ENCODE measurements around the gene ZACN. TPM values are rescaled to one million over a fixed set of nuclear protein-coding genes. Genes with fewer than 3 reads are reported as not detected.

The ZACN gene
- total RNA-seq, 1 donor from 2014 or later: not detected

DNA sequence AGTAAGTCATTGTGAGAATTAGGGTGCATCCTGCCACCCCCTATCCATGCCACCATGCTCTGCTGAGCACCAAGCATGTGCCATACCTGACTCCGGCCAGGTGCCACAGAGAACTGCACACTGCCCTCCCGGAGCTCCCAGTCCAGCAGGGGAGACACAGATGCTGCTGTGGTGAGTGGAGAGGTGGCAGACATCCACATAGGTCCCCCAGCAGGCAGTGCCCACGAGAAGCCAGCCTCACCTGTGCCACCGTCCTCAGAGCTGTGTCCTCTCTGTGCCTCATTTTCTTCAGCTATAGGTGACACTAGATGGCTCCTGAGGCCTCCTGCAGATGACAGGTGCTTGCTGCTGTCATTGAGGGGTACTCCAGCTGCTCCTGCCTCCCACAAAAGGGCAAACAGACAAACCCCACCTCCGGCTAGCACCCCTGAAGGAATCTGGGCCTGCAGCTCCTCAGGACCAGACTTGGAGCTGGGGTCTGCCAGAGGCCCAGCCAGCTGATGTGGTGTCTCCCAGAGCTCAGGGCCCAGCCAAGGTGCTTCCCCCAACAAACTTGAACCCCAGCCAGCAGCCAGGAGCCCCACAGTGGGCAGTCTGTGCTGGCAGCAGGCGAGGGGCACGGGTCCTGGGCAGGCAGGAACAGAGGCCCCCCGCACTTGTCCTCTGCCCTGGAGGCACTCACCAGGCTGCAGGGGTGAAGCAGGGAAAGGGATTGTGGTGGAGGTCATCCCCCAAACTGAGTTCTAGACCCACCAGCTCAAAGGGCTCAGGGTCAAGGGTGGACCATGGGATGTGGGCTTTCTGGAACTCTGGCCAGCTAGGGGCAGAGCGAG lies 45.0 kb downstream of the ZACN start:
- Histone ChIP-seq H3K4me1 (no peaks in the 10 kb centered on the region), H4K20me1 (ENCODE audit: low read depth) (no peaks in the 10 kb centered on the region), H3K9me3 (ENCODE audit: low read depth) (no peaks in the 10 kb centered on the region), H3K36me3 (no peaks in the 10 kb centered on the region), H3K27ac (no peak overlapping the region), H3K9ac (no peak overlapping the region), H3K27me3 (peaks cover 10% of the 10 kb centered on the region), H2AFZ (replicated peaks) (no peak overlapping the region), H3K4me3 (no peak overlapping the region), H3K79me2 (ENCODE audit: low read depth) (no peaks in the 10 kb centered on the region), H3K4me2 (no peak overlapping the region), H3F3A (ENCODE audit: low read depth) (peaks cover 6% of the 10 kb centered on the region)
- Mint-ChIP-seq H3K27ac (no peak overlapping the region), H3K27me3 (ENCODE audit: insufficient read depth, low read depth) (peaks cover 4% of the 10 kb centered on the region), H3K4me1 (peaks cover 39% of the 10 kb centered on the region), H3K4me3 (no peak overlapping the region), H3K9me3 (no peaks in the 10 kb centered on the region), H3K36me3 (no peaks in the 10 kb centered on the region)
- DNase-seq (ENCODE audit: low spot score): no peak
- TF ChIP-seq, protein P1, sequence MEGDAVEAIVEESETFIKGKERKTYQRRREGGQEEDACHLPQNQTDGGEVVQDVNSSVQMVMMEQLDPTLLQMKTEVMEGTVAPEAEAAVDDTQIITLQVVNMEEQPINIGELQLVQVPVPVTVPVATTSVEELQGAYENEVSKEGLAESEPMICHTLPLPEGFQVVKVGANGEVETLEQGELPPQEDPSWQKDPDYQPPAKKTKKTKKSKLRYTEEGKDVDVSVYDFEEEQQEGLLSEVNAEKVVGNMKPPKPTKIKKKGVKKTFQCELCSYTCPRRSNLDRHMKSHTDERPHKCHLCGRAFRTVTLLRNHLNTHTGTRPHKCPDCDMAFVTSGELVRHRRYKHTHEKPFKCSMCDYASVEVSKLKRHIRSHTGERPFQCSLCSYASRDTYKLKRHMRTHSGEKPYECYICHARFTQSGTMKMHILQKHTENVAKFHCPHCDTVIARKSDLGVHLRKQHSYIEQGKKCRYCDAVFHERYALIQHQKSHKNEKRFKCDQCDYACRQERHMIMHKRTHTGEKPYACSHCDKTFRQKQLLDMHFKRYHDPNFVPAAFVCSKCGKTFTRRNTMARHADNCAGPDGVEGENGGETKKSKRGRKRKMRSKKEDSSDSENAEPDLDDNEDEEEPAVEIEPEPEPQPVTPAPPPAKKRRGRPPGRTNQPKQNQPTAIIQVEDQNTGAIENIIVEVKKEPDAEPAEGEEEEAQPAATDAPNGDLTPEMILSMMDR (IDR thresholded peaks at IDR 0.05): no peak
- TF ChIP-seq EZH2phosphoT487 (IDR thresholded peaks at IDR 0.05): no peak
- TF ChIP-seq EZH2 (IDR thresholded peaks at IDR 0.05): no peak

DNA sequence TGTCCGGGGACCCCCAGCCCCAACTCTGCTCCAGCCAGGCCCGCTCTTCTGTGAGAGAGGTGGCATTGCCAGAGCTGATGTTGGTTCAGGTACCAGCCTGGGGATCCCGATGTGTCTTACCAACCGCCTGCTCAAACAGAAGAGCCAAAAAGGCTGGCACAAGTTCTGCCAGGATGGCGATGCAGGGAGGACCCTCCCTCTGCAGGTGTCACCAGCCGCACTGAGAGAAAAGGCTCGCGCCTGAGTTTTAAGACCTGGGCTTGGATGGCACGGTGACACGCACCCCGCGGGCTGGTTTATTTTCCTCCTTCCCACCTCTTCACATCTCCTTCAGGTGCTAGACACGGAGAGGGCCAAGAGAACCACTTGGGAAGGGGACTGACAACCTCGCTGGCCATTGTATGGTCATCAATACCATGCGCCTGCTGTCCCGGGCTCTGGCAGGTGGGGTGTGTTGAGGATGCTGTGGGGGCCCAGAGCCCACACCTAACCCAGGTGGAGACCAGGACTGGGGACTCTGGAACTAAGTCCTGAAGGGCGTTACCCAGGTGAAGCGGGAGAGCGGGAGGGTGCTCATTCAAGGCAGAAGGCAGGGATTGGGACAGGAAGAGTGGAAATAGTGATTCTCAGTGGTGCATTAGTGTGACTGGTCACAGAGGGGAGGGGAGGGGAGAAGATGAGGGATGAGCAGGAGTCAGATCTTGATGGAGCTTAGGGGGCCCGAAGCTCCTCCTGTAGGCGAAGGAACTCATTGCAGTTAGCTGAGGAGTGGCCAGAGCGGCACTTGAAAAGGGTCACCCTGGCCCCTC lies 45.8 kb downstream of the ZACN start:
- H3K4me2 ChIP-seq: no peak overlapping the region
- Mint-ChIP-seq H3K36me3 (no peaks in the 10 kb centered on the region), H3K27ac (peak overlapping the region; percentile 87), H3K4me3 (no peak overlapping the region), H3K27me3 (ENCODE audit: insufficient read depth, low read depth) (peaks cover 7% of the 10 kb centered on the region), H3K9me3 (no peaks in the 10 kb centered on the region), H3K4me1 (peaks cover 31% of the 10 kb centered on the region)
- H3K27me3 ChIP-seq: peaks cover 11% of the 10 kb centered on the region
- H3K9me3 ChIP-seq (ENCODE audit: low read depth): no peaks in the 10 kb centered on the region
- H3K4me3 ChIP-seq: no peak overlapping the region
- H3K27ac ChIP-seq: no peak overlapping the region
- no peak overlapping the region for H2AFZ ChIP-seq (replicated peaks)
- no peaks in the 10 kb centered on the region for H3K79me2 ChIP-seq (ENCODE audit: low read depth)
- no peaks in the 10 kb centered on the region for H3K36me3 ChIP-seq
- H4K20me1 ChIP-seq (ENCODE audit: low read depth): no peaks in the 10 kb centered on the region
- no peak overlapping the region for H3K9ac ChIP-seq
- peak; percentile 55 for DNase-seq (ENCODE audit: low spot score)
- peaks cover 6% of the 10 kb centered on the region for H3F3A ChIP-seq (ENCODE audit: low read depth)
- TF ChIP-seq, protein P1 (IDR thresholded peaks at IDR 0.05): peak; percentile 46
- TF ChIP-seq EZH2 (IDR thresholded peaks at IDR 0.05): no peak
- H3K4me1 ChIP-seq: no peaks in the 10 kb centered on the region

DNA sequence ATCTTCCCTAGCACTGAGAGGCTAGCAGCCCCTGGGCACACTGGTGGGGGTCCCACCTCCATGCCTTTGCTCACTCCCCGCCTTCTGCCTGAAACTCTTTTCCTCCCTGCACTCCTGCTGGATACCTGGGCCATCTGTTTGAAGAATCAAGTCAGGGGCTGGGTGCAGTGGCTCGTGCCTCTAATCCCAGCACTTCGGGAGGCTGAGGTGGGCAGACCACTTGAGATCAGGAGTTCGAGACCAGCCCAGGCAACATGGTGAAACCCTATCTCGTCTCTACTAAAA lies 46.4 kb downstream of the ZACN start:
- peaks cover 7% of the 10 kb centered on the region for H3K27me3 Mint-ChIP-seq (ENCODE audit: insufficient read depth, low read depth)
- no peaks in the 10 kb centered on the region for H4K20me1 ChIP-seq (ENCODE audit: low read depth)
- H3K4me1 ChIP-seq: no peaks in the 10 kb centered on the region
- H2AFZ ChIP-seq (replicated peaks): no peak overlapping the region
- H3K36me3 ChIP-seq: no peaks in the 10 kb centered on the region
- peak overlapping the region; percentile 24 for H3K4me3 Mint-ChIP-seq
- H3F3A ChIP-seq (ENCODE audit: low read depth): peaks cover 5% of the 10 kb centered on the region
- TF ChIP-seq EZH2 (IDR thresholded peaks at IDR 0.05): no peak
- TF ChIP-seq, protein P1 (IDR thresholded peaks at IDR 0.05): no peak
- no peaks in the 10 kb centered on the region for H3K36me3 Mint-ChIP-seq
- H3K27ac ChIP-seq: no peak overlapping the region
- H3K4me3 ChIP-seq: no peak overlapping the region
- DNase-seq (ENCODE audit: low spot score): no peak
- no peaks in the 10 kb centered on the region for H3K79me2 ChIP-seq (ENCODE audit: low read depth)
- H3K4me1 Mint-ChIP-seq: peaks cover 29% of the 10 kb centered on the region
- no peak overlapping the region for H3K9ac ChIP-seq
- H3K27me3 ChIP-seq: peaks cover 17% of the 10 kb centered on the region
- no peak overlapping the region for H3K27ac Mint-ChIP-seq
- H3K9me3 Mint-ChIP-seq: no peaks in the 10 kb centered on the region
- no peak overlapping the region for H3K4me2 ChIP-seq
- no peaks in the 10 kb centered on the region for H3K9me3 ChIP-seq (ENCODE audit: low read depth)

Data from neural progenitor cell (in vitro differentiated cells).